Erythroblast (primary cell): ENCODE data around the gene APP.

ENCODE experiments used
- GATA1 ChIP-seq: IDR thresholded peaks from 2 replicates; pipeline ENCODE4 v1.6.1; 2011; ENCODE audit warnings: low read depth, mild to moderate bottlenecking, control low read depth, low read length, moderate library complexity
- POLR2A ChIP-seq: IDR thresholded peaks from 2 replicates; pipeline ENCODE4 v1.6.1; 2011; ENCODE audit warnings: mild to moderate bottlenecking, low read length

GRCh38 chr21:25953659-25954058, 216.9 kb downstream of the APP start:
- TF ChIP-seq POLR2A (no peak), GATA1 (no peak)
